ENCODE data around the gene MAP1LC3B.

GRCh38 chr16:87431926-87432325 lies 39.8 kb downstream of the MAP1LC3B start:
- TF ChIP-seq CTCF (IDR thresholded peaks at IDR 0.05; ENCODE audit: poor library complexity) (no peak), EZH2phosphoT487 (IDR thresholded peaks at IDR 0.05; ENCODE audit: low read depth, severe bottlenecking, unreplicated experiment) (no peak)
